ENCODE measurements around the gene PLCH1.

Gene PLCH1

GRCh38 chr3:155360281-155360680 is 384.6 kb downstream of the PLCH1 start:
- H3K4me3 ChIP-seq (ENCODE audit: low read length) = no peak overlapping the region
- DNase-seq (ENCODE audit: low read depth) = no peak
- no peak for TF ChIP-seq CTCF (IDR thresholded peaks at IDR 0.05; ENCODE audit: insufficient read depth, low read depth, low read length, missing control alignments)

GRCh38 chr3:155356594-155357370 is 388.1 kb downstream of the PLCH1 start:
- DNase-seq (ENCODE audit: low read depth) = no peak
- no peak for TF ChIP-seq CTCF (IDR thresholded peaks at IDR 0.05; ENCODE audit: insufficient read depth, low read depth, low read length, missing control alignments)

GRCh38 chr3:155354658-155355057 is 390.2 kb downstream of the PLCH1 start:
- TF ChIP-seq CTCF (IDR thresholded peaks at IDR 0.05; ENCODE audit: insufficient read depth, low read depth, low read length, missing control alignments) = no peak
- H3K4me3 ChIP-seq (ENCODE audit: low read length) = no peak overlapping the region
- peak; percentile 27 for DNase-seq (ENCODE audit: low read depth)

More at GRCh38 chr3:155356594-155357370, 388.1 kb downstream of the PLCH1 start:
- no peak overlapping the region for H3K4me3 ChIP-seq (ENCODE audit: low read length)

GRCh38 chr3:155352900-155353490 is 391.9 kb downstream of the PLCH1 start:
- H3K4me3 ChIP-seq (ENCODE audit: low read length) = no peak overlapping the region
- TF ChIP-seq CTCF (IDR thresholded peaks at IDR 0.05; ENCODE audit: insufficient read depth, low read depth, low read length, missing control alignments) = peak; percentile 35
- DNase-seq (ENCODE audit: low read depth) = peak; percentile 48

GRCh38 chr3:155350571-155350970 is 394.3 kb downstream of the PLCH1 start:
- DNase-seq (ENCODE audit: low read depth) = no peak
- TF ChIP-seq CTCF (IDR thresholded peaks at IDR 0.05; ENCODE audit: insufficient read depth, low read depth, low read length, missing control alignments) = no peak
- no peak overlapping the region for H3K4me3 ChIP-seq (ENCODE audit: low read length)

- no peak overlapping the region for H3K4me3 ChIP-seq (ENCODE audit: low read length)
- no peak for TF ChIP-seq CTCF (IDR thresholded peaks at IDR 0.05; ENCODE audit: insufficient read depth, low read depth, low read length, missing control alignments)
Observed at GRCh38 chr3:155347901-155348300, 397.0 kb downstream of the PLCH1 start.

More at GRCh38 chr3:155347901-155348300, 397.0 kb downstream of the PLCH1 start:
- DNase-seq (ENCODE audit: low read depth) = no peak

Data from epithelial cell of esophagus (primary cell).